ES-I3 (cell line): Measurements from ENCODE around the gene ADGRE1.

Experiments used
- H3K36me3 ChIP-seq: 2 replicates; pipeline ENCODE4 v1.6.1; 2013; ENCODE audit warnings: mild to moderate bottlenecking, low read length, control low read depth, moderate library complexity; ENCODE audit not compliant: insufficient read depth
- H3K4me1 ChIP-seq: 2 replicates; pipeline ENCODE4 v1.6.1; 2013; ENCODE audit warnings: mild to moderate bottlenecking, control low read depth, low read length; ENCODE audit not compliant: insufficient read depth
- H3K9ac ChIP-seq: 2 replicates; pipeline ENCODE4 v1.6.1; 2013; ENCODE audit warnings: low read depth, mild to moderate bottlenecking, low read length, moderate library complexity
- H3K9me3 ChIP-seq: 2 replicates; pipeline ENCODE4 v1.6.1; 2013; ENCODE audit warnings: mild to moderate bottlenecking, low read length, moderate library complexity; ENCODE audit not compliant: control insufficient read depth, insufficient read depth

Gene ADGRE1, protein sequence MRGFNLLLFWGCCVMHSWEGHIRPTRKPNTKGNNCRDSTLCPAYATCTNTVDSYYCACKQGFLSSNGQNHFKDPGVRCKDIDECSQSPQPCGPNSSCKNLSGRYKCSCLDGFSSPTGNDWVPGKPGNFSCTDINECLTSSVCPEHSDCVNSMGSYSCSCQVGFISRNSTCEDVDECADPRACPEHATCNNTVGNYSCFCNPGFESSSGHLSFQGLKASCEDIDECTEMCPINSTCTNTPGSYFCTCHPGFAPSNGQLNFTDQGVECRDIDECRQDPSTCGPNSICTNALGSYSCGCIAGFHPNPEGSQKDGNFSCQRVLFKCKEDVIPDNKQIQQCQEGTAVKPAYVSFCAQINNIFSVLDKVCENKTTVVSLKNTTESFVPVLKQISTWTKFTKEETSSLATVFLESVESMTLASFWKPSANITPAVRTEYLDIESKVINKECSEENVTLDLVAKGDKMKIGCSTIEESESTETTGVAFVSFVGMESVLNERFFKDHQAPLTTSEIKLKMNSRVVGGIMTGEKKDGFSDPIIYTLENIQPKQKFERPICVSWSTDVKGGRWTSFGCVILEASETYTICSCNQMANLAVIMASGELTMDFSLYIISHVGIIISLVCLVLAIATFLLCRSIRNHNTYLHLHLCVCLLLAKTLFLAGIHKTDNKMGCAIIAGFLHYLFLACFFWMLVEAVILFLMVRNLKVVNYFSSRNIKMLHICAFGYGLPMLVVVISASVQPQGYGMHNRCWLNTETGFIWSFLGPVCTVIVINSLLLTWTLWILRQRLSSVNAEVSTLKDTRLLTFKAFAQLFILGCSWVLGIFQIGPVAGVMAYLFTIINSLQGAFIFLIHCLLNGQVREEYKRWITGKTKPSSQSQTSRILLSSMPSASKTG

DNA sequence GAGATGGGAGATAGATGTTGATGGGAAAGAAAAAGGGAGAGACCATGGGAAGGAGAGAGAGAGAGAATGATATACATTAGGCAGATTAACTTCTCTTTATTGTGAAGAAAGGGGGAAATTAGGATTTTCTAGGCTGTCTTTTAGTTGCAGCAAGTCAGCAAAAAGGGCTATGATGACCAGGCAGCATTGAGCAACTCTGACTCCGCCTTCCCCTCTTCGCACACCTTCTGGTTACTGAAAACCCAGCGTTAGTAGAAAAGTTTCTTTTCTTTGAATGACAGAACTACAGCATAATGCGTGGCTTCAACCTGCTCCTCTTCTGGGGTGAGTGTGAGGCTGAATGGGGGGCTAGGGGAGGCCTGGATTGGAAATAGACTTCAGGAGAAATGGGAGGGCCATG is at the start of gene ADGRE1:
Gene ADGRE1, plus strand, starts transcription at position 264 of the 400 bp plus-strand sequence. Its CDS starts 30 bp downstream, at position 294.
- H3K4me1 ChIP-seq: no peaks in the 10 kb centered on the region
- H3K9ac ChIP-seq: no peak within 1 kb of the TSS
- no peaks in the 10 kb centered on the region for H3K36me3 ChIP-seq
- no peaks in the 10 kb centered on the region for H3K9me3 ChIP-seq

GRCh38 chr19:6838062-6838655 is 49.2 kb upstream of the ADGRE1 start:
- Histone ChIP-seq H3K9ac (no peak overlapping the region), H3K4me1 (no peaks in the 10 kb centered on the region), H3K36me3 (0 out of 2 replicates have a peak, but pooled peaks cover 5% of the 10 kb centered on the region), H3K9me3 (no peaks in the 10 kb centered on the region)

DNA sequence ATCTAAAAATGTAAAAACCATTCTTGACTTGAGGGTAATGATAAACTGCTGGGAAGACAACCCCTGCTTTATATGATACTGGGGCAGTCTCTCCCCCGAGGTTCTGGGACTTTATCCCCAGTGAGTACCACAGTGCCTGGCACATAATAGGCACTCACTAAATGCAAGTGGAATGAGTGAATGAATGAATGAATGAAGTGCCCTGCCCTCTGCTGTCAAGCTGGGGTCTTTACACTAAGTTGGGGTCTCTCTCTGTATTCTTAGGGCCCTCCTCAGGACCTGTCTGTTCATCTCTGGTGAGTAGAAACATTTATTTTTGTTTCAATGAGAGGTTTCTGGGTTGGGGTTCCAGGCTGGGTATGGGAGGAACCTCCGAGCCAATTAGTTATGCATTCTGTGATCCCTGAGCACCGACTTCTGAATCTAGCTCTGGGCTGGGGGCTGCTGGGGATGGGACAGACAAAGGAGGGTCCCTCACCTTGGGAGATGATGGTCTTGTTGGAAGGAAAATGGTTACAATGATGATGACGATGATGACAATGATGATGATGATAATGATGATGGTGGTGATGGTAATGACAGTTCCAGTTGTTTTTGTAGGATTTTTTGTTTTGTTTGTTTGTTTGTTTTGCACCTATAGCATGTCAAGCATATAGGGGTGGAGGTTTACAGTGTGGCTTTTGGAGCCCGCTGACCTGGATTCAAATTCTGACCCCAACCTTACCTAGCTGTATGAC is 44.3 kb upstream of the ADGRE1 start:
- no peaks in the 10 kb centered on the region for H3K9me3 ChIP-seq

DNA sequence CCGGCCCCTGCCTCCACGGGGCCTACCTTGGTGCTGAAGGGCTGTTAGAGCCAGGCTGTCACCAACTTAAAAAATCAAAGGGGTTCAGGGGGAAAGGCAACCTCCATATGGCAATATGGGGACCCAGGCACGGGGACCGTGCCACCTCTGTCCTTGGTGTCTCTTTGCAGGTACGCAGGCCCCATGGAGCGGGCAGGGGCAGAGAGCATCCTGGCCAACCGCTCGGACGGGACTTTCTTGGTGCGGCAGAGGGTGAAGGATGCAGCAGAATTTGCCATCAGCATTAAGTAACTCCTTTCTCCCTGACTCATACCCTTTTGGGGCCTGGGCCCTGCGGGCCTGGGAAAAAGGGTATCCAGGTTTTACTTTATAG is 39.6 kb upstream of the ADGRE1 start:
- no peaks in the 10 kb centered on the region for H3K9me3 ChIP-seq
- no peaks in the 10 kb centered on the region for H3K36me3 ChIP-seq
- no peaks in the 10 kb centered on the region for H3K4me1 ChIP-seq
- no peak overlapping the region for H3K9ac ChIP-seq

More for the DNA sequence above, 44.3 kb upstream of the ADGRE1 start:
- Histone ChIP-seq H3K36me3 (no peaks in the 10 kb centered on the region), H3K9ac (no peak overlapping the region), H3K4me1 (no peaks in the 10 kb centered on the region)

GRCh38 chr19:6848986-6849385 is 38.4 kb upstream of the ADGRE1 start:
- Histone ChIP-seq H3K9me3 (no peaks in the 10 kb centered on the region), H3K4me1 (no peaks in the 10 kb centered on the region), H3K36me3 (no peaks in the 10 kb centered on the region), H3K9ac (no peak overlapping the region)

- Histone ChIP-seq H3K9ac (no peak overlapping the region), H3K4me1 (no peaks in the 10 kb centered on the region), H3K9me3 (no peaks in the 10 kb centered on the region), H3K36me3 (no peaks in the 10 kb centered on the region)
Observed at GRCh38 chr19:6849876-6850275, 37.5 kb upstream of the ADGRE1 start.

DNA sequence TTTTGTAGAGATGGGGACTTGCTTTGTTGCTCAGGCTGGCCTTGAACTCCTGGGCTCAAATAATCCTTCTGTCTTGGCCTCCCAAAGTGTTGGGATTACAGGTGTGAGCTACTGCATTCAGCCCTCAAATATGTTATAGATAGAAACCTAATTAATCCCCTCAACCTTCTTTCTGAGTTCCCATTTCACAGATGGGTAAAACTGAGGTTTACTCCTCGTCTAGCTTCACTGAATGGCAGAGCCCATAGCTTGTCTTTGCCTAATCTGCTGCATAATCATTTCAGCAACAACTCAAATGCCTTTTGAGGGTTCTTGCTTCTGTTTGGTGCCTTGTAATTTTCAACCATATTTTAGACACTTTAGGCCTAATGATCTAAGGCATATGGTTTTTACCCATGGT is 36.0 kb upstream of the ADGRE1 start:
- H3K36me3 ChIP-seq: no peaks in the 10 kb centered on the region
- no peaks in the 10 kb centered on the region for H3K4me1 ChIP-seq
- H3K9me3 ChIP-seq: no peaks in the 10 kb centered on the region
- H3K9ac ChIP-seq: no peak overlapping the region

DNA sequence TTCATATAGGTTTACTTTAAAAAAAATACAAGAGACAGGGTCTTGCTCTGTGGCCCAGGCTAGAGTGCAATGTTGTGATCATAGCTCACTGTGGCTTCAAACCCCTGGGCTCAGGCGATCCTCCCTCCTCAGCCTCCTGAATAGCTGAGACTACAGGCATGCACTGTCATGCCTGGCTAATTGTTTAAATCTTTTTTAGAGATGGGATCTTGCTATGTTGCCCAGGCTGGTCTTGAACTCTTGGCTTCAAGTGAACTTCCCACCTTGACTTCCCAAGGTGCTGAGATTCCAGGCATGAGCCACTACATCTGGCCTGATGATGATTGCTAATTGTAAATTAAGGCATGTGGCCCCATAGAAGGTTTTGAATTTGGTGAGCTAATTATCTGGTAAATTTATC is 35.4 kb upstream of the ADGRE1 start:
- no peaks in the 10 kb centered on the region for H3K36me3 ChIP-seq
- H3K4me1 ChIP-seq: no peaks in the 10 kb centered on the region
- no peak overlapping the region for H3K9ac ChIP-seq
- H3K9me3 ChIP-seq: no peaks in the 10 kb centered on the region

- Histone ChIP-seq H3K36me3 (no peaks in the 10 kb centered on the region), H3K9me3 (no peaks in the 10 kb centered on the region), H3K4me1 (no peaks in the 10 kb centered on the region), H3K9ac (no peak overlapping the region)
Observed at GRCh38 chr19:6853868-6854267, 33.5 kb upstream of the ADGRE1 start.

GRCh38 chr19:6854758-6855157 is 32.6 kb upstream of the ADGRE1 start:
- Histone ChIP-seq H3K4me1 (no peaks in the 10 kb centered on the region), H3K9me3 (no peaks in the 10 kb centered on the region), H3K36me3 (no peaks in the 10 kb centered on the region), H3K9ac (no peak overlapping the region)

DNA sequence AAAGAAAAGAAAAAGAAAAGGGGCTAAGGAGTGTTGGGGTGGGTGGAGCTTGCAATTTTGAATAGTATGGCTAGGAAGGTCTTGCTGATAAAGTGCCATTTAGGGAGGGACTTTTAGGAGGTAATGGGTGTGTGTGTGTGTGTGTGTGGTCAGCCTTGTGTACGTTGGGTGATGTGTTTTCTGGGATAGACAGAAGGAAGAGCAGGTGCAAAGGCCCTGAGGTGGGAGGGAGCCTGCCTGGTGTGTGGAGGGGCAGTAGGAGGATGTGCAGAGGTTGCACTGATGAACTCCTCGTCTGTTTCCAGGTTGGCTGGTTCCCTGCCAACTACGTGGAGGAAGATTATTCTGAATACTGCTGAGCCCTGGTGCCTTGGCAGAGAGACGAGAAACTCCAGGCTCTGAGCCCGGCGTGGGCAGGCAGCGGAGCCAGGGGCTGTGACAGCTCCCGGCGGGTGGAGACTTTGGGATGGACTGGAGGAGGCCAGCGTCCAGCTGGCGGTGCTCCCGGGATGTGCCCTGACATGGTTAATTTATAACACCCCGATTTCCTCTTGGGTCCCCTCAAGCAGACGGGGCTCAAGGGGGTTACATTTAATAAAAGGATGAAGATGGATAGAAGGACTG is 30.5 kb upstream of the ADGRE1 start:
- no peaks in the 10 kb centered on the region for H3K9me3 ChIP-seq
- H3K36me3 ChIP-seq: no peaks in the 10 kb centered on the region
- H3K4me1 ChIP-seq: no peaks in the 10 kb centered on the region
- no peak overlapping the region for H3K9ac ChIP-seq

GRCh38 chr19:6861683-6862286 is 25.6 kb upstream of the ADGRE1 start:
- no peaks in the 10 kb centered on the region for H3K9me3 ChIP-seq
- H3K4me1 ChIP-seq: no peaks in the 10 kb centered on the region
- H3K36me3 ChIP-seq: no peaks in the 10 kb centered on the region
- no peak overlapping the region for H3K9ac ChIP-seq

- Histone ChIP-seq H3K4me1 (no peaks in the 10 kb centered on the region), H3K36me3 (no peaks in the 10 kb centered on the region), H3K9me3 (no peaks in the 10 kb centered on the region), H3K9ac (peak overlapping the region; percentile 48; the same call in 1 of the 2 replicates)
Observed at GRCh38 chr19:6862673-6863078, 24.7 kb upstream of the ADGRE1 start.
